CD4-positive, alpha-beta T cell (primary cell): ENCODE measurements around the gene VIPAS39. TPM values are rescaled to one million over a fixed set of nuclear protein-coding genes. Genes with fewer than 3 reads are reported as not detected.

Experiments used
- ATAC-seq: fragments of 200-7000 bp; cut with Tn5 transposase; one replicate; pipeline ENCODE4 v1.10.0; 2022; ENCODE audit warnings: mild to moderate bottlenecking; ENCODE audit not compliant: poor library complexity
- CTCF ChIA-PET: fragments of 350-600 bp; sonication (Branson Sonifier 250); formaldehyde crosslinking; loops from one replicate; lab custom pipeline; 2021; ENCODE audit warnings: antibody characterized with exemption, inconsistent platforms; lab: Charles Lee
- POLR2A ChIA-PET: fragments of 350-600 bp; sonication (Branson Sonifier 250); formaldehyde crosslinking; loops from one replicate; lab custom pipeline; 2021; ENCODE audit warnings: antibody characterized with exemption, inconsistent platforms; lab: Charles Lee
- DNase-seq, 14 experiments: peaks; one replicate each; pipeline ENCODE4 v3.0.0-alpha.2; 2013 to 2020; ENCODE audit warnings: mixed read lengths in 2 of 14
- H3K27ac ChIP-seq, 2 donors: one replicate each; pipeline versions ENCODE4 v1.5.1 to v1.7.0; 2013; ENCODE audit warnings: low read length in 2 of 2, low read depth in 1 of 2, mild to moderate bottlenecking in 1 of 2
- H3K27me3 ChIP-seq, 2 experiments: 1 replicate in 1 of 2; 2 replicates in 1 of 2; pipeline versions ENCODE4 v1.6.1 to v1.7.0; 2013; ENCODE audit warnings: low read length in 2 of 2, control low read depth in 1 of 2, mild to moderate bottlenecking in 1 of 2, moderate library complexity in 1 of 2; ENCODE audit not compliant: insufficient read depth in 2 of 2, control insufficient read depth in 1 of 2
- H3K36me3 ChIP-seq: one replicate; pipeline ENCODE4 v1.6.1; 2013; ENCODE audit warnings: low read length, control low read depth; ENCODE audit not compliant: insufficient read depth
- H3K4me1 ChIP-seq: one replicate; pipeline ENCODE4 v1.6.1; 2013; ENCODE audit warnings: low read length, control low read depth; ENCODE audit not compliant: insufficient read depth
- H3K4me3 ChIP-seq: one replicate; pipeline ENCODE4 v1.5.1; 2013; ENCODE audit warnings: mild to moderate bottlenecking, low read length, moderate library complexity
- H3K9me3 ChIP-seq, 2 experiments: 1 replicate in 1 of 2; 2 replicates in 1 of 2; pipeline versions ENCODE4 v1.6.1 to v1.7.0; 2013; ENCODE audit warnings: low read length in 2 of 2, mild to moderate bottlenecking in 2 of 2, control low read depth in 1 of 2, moderate library complexity in 1 of 2; ENCODE audit not compliant: control insufficient read depth in 1 of 2, insufficient read depth in 1 of 2
- H3K27ac Mint-ChIP-seq: one replicate; pipeline ENCODE4 v1.8.0; 2020; ENCODE audit warnings: mixed read lengths
- H3K27me3 Mint-ChIP-seq: one replicate; pipeline ENCODE4 v1.8.0; 2021; ENCODE audit warnings: mixed read lengths
- H3K36me3 Mint-ChIP-seq: one replicate; pipeline ENCODE4 v1.8.0; 2021; ENCODE audit warnings: low read depth, mixed read lengths
- H3K4me1 Mint-ChIP-seq: one replicate; pipeline ENCODE4 v1.8.0; 2021; ENCODE audit warnings: low read depth, mixed read lengths
- H3K4me3 Mint-ChIP-seq: one replicate; pipeline ENCODE4 v1.8.0; 2020; ENCODE audit warnings: mild to moderate bottlenecking, mixed read lengths
- H3K9me3 Mint-ChIP-seq: one replicate; pipeline ENCODE4 v1.8.0; 2020; ENCODE audit warnings: mixed read lengths
- intact Hi-C, 2 experiments: fragments of 100-400 bp; cut with DNase I in 1 of 2; cut with micrococcal nuclease in 1 of 2; formaldehyde crosslinking; loops; one replicate each; pipeline versions ENCODE4 v1.15.1 to v1.9.0; 2023 to 2025; cut with DNase I, micrococcal nuclease
- total RNA-seq, 174 experiments: library from RNA in 2 of 174; stranded (reverse) in 2 of 174; gene quantifications; one replicate each; pipeline ENCODE4 v1.2.3 and lab custom pipeline; 2021 to 2026
- TF ChIP-seq, protein P1 (sequence below): fragments of 200-600 bp; IDR thresholded peaks from one replicate; pipeline ENCODE4 v1.8.0; 2022; ENCODE audit warnings: antibody characterized with exemption, mild to moderate bottlenecking

Gene VIPAS39
- total RNA-seq, 2 experiments from 2014 or later, result 7.6 to 8.7 TPM

DNA sequence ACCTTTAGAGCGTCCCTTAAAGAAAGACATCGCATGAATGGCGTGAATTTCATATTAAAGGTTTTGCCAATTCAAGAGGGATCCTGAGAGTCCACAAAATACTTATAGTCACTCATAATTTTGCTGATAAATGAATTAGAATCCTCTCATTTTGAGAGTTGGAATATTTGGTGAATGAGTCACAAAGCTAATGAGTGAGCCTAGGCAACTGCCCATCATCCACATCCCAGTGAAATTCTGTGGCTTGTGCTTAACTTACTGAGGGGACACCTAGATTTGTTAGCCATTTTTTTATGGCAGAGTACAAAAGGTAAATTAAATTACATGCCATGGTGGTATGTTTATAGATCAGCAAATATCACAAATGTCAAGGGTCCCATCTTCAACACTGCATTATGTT, 21.4 kb downstream of the VIPAS39 start:
- no peak overlapping the region for H3K27ac Mint-ChIP-seq
- H3K36me3 Mint-ChIP-seq, result peaks cover 85% of the 10 kb centered on the region
- H3K4me3 Mint-ChIP-seq, result no peak overlapping the region
- Histone ChIP-seq H3K36me3 (peaks cover 73% of the 10 kb centered on the region), H3K27ac (no peak overlapping the region), H3K9me3 (no peaks in the 10 kb centered on the region), H3K27me3 (no peaks in the 10 kb centered on the region), H3K4me1 (no peaks in the 10 kb centered on the region), H3K4me3 (no peak overlapping the region)
- no peaks in the 10 kb centered on the region for H3K4me1 Mint-ChIP-seq
- no peaks in the 10 kb centered on the region for H3K9me3 Mint-ChIP-seq
- no peaks in the 10 kb centered on the region for H3K27me3 Mint-ChIP-seq
- no peak for ATAC-seq
- TF ChIP-seq, protein P1, sequence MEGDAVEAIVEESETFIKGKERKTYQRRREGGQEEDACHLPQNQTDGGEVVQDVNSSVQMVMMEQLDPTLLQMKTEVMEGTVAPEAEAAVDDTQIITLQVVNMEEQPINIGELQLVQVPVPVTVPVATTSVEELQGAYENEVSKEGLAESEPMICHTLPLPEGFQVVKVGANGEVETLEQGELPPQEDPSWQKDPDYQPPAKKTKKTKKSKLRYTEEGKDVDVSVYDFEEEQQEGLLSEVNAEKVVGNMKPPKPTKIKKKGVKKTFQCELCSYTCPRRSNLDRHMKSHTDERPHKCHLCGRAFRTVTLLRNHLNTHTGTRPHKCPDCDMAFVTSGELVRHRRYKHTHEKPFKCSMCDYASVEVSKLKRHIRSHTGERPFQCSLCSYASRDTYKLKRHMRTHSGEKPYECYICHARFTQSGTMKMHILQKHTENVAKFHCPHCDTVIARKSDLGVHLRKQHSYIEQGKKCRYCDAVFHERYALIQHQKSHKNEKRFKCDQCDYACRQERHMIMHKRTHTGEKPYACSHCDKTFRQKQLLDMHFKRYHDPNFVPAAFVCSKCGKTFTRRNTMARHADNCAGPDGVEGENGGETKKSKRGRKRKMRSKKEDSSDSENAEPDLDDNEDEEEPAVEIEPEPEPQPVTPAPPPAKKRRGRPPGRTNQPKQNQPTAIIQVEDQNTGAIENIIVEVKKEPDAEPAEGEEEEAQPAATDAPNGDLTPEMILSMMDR, result no peak
- intact Hi-C loops, result no loop called here
- ChIA-PET CTCF (no interaction called here), POLR2A (no interaction called here)
- DNase-seq, result no peak

DNA sequence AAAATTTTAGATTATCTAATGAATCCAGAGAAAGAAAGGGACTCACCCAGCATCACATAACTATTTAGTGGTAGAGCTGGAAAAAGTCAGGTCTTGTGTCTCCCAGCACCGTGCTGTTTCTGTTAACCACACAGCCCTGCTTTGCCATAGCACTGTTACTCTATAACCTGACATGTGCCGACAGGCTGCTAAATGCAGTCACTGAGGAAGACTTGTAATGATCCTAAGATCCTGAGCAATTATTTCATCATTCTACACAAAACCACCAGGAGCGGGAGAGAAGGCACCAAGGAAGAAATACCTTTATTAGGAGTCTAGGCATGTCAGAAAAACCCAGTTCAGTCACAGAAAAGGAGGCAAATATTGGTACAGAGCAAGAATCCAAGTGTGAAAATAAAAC, 31.0 kb downstream of the VIPAS39 start:
- no peak overlapping the region for H3K27ac ChIP-seq
- Mint-ChIP-seq H3K9me3 (peaks cover 3% of the 10 kb centered on the region), H3K36me3 (peaks cover 96% of the 10 kb centered on the region), H3K4me1 (no peaks in the 10 kb centered on the region), H3K27ac (no peak overlapping the region), H3K27me3 (no peaks in the 10 kb centered on the region), H3K4me3 (no peak overlapping the region)
- DNase-seq (no peak), ATAC-seq (no peak)
- POLR2A ChIA-PET, result no interaction called here
- peaks cover 83% of the 10 kb centered on the region for H3K36me3 ChIP-seq
- intact Hi-C loops, result no loop called here
- TF ChIP-seq, protein P1, result no peak
- H3K4me1 ChIP-seq, result no peaks in the 10 kb centered on the region
- no peaks in the 10 kb centered on the region for H3K9me3 ChIP-seq
- CTCF ChIA-PET, result interaction anchor here (0.5 kb wide), 1 partner anchor 103 kb away, joined by 3 read pairs; no protein-coding TSS in a partner anchor
- H3K27me3 ChIP-seq, result no peaks in the 10 kb centered on the region
- no peak overlapping the region for H3K4me3 ChIP-seq

DNA sequence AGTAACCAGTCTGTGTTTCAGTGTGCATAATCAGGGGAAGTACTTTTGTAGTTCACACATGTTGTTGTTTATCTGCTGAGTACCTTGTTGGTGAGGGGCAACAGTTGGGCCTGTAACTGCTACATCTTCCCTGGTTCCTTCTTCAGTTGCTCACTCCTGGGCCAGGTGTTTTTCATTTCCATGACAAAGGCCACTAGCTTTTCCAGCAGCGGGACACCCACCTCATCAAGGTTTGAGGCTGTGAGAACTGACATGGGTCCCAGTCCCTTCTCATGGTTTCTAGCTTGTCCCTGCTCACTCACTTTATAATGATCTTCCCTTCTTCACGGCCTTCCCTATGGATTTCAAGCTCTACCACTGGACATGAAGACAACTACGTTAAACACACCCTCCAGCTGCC, 32.5 kb downstream of the VIPAS39 start:
- peaks cover 7% of the 10 kb centered on the region for H3K9me3 Mint-ChIP-seq
- Histone ChIP-seq H3K27ac (no peak overlapping the region), H3K27me3 (no peaks in the 10 kb centered on the region), H3K36me3 (peaks cover 71% of the 10 kb centered on the region), H3K4me1 (no peaks in the 10 kb centered on the region), H3K4me3 (no peak overlapping the region), H3K9me3 (peaks cover 0 to 5% of the 10 kb centered on the region in 2 experiments)
- no peaks in the 10 kb centered on the region for H3K4me1 Mint-ChIP-seq
- no peak for ATAC-seq
- ChIA-PET CTCF (no interaction called here), POLR2A (no interaction called here)
- TF ChIP-seq, protein P1, result no peak
- intact Hi-C loops, result no loop called here
- no peak for DNase-seq
- peaks cover 97% of the 10 kb centered on the region for H3K36me3 Mint-ChIP-seq
- H3K27ac Mint-ChIP-seq, result no peak overlapping the region
- H3K27me3 Mint-ChIP-seq, result no peaks in the 10 kb centered on the region
- H3K4me3 Mint-ChIP-seq, result no peak overlapping the region
